ENCODE data around the gene L3MBTL3.
A peak's percentile ranks its signal among the peaks of the same experiment; 100 is the strongest.

Gene L3MBTL3

GRCh38 chr6:130018292-130018743, at the start of gene L3MBTL3:
Gene L3MBTL3, plus strand, starts transcription at chr6:130018581. Its CDS starts 24,119 bp downstream, at chr6:130042700.
- no peaks in the 10 kb centered on the region for H4K20me1 ChIP-seq (ENCODE audit: insufficient read depth)
- H3K9ac ChIP-seq = peak within 1 kb of the TSS; percentile 80
- peak within 1 kb of the TSS; percentile 61 for H3K4me2 ChIP-seq
- H3K36me3 ChIP-seq (ENCODE audit: insufficient read depth) = no peaks in the 10 kb centered on the region; the same call in 1 of the 2 replicates
- no peak within 1 kb of the TSS for H3K4me3 ChIP-seq (IDR thresholded peaks at IDR 0.05; ENCODE audit: insufficient read depth, low read depth, low read length)
- no peaks in the 10 kb centered on the region for H3K79me2 ChIP-seq (ENCODE audit: insufficient read depth, low read depth)
- no peaks in the 10 kb centered on the region for H3K27me3 ChIP-seq (ENCODE audit: insufficient read depth, low read depth)
- H3K4me1 ChIP-seq (ENCODE audit: low read depth, poor library complexity, severe bottlenecking) = peaks cover 7% of the 10 kb centered on the region
- no peak for TF ChIP-seq CTCF (conservative IDR thresholded peaks at IDR 0.05; ENCODE audit: low read depth, low read length)
- peak within 1 kb of the TSS; percentile 58 for H3K27ac ChIP-seq
- peak within 1 kb of the TSS; percentile 89 for H2AFZ ChIP-seq (ENCODE audit: low read depth)

DNA sequence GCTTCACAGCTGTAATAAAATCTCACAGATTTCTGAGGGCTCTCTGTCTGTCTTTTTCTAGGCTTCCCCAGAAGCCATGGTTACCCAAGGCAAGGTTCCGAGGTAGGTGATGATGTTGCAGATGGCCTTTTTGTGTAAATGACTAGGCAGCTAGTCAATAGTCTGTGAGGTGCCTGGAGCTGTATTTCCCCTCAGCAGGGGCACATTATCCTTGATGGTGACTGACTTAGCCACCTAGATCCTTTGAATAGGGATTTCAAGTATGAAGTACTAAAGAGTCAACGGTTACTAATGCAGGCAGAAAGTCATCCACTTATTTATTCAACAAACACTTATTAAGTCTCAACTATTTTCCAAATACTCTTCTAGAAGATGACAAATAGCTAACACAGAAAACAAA, 49.3 kb upstream of the L3MBTL3 start:
- H3K27me3 ChIP-seq (ENCODE audit: insufficient read depth, low read depth) = no peaks in the 10 kb centered on the region
- H3K36me3 ChIP-seq (ENCODE audit: insufficient read depth) = no peaks in the 10 kb centered on the region
- H4K20me1 ChIP-seq (ENCODE audit: insufficient read depth) = no peaks in the 10 kb centered on the region
- no peak overlapping the region for H3K4me3 ChIP-seq (IDR thresholded peaks at IDR 0.05; ENCODE audit: insufficient read depth, low read depth, low read length)
- H3K4me2 ChIP-seq = no peak overlapping the region
- no peak overlapping the region for H2AFZ ChIP-seq (ENCODE audit: low read depth)
- H3K27ac ChIP-seq = no peak overlapping the region
- no peak for TF ChIP-seq CTCF (conservative IDR thresholded peaks at IDR 0.05; ENCODE audit: low read depth, low read length)
- H3K4me1 ChIP-seq (ENCODE audit: low read depth, poor library complexity, severe bottlenecking) = no peaks in the 10 kb centered on the region
- no peak overlapping the region for H3K9ac ChIP-seq
- H3K79me2 ChIP-seq (ENCODE audit: insufficient read depth, low read depth) = no peaks in the 10 kb centered on the region

- Histone ChIP-seq H3K36me3 (ENCODE audit: insufficient read depth) (no peaks in the 10 kb centered on the region), H3K4me1 (ENCODE audit: low read depth, poor library complexity, severe bottlenecking) (no peaks in the 10 kb centered on the region), H3K27ac (no peak overlapping the region), H3K9ac (no peak overlapping the region), H3K4me3 (IDR thresholded peaks at IDR 0.05; ENCODE audit: insufficient read depth, low read depth, low read length) (no peak overlapping the region), H3K79me2 (ENCODE audit: insufficient read depth, low read depth) (no peaks in the 10 kb centered on the region), H3K4me2 (no peak overlapping the region), H2AFZ (ENCODE audit: low read depth) (no peak overlapping the region), H4K20me1 (ENCODE audit: insufficient read depth) (no peaks in the 10 kb centered on the region), H3K27me3 (ENCODE audit: insufficient read depth, low read depth) (no peaks in the 10 kb centered on the region)
- TF ChIP-seq CTCF (conservative IDR thresholded peaks at IDR 0.05; ENCODE audit: low read depth, low read length) = no peak
Observed at GRCh38 chr6:129976110-129976509, 42.3 kb upstream of the L3MBTL3 start.

DNA sequence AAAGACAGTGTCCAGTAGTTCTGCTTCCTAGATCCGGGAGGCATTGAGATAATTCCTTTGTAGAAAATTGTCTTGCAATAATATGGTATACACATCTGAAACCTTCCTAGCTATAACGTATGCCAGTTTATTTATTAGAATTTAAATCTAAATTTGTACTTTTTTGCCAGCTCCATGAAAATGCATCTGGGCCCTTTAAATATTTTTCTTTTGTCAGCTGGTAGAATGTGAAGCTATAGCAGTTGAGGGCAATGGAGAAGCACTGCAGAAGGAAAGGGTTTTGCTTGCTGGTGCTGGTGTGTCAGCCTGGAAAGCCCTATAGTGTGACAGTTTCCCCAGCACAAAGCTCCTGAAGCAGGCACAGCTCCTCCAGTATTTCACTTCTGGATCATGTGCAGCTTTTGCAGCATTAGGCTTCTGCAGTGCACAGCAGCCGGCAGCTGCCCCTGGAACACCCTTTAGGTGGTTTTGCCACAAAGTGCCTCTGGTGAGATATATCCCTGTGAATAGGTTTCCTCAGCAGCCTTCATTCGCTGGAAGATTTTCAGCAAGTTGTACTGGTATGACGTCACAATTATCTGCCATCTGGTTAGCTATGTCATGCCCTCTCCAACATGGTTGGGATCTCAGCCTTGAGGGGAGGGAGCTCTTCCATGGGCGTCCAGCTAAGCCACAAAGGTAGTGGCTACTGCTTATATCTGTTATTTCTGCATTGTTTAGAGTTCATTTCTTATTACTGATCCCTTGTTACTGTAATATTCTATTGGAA, 40.0 kb upstream of the L3MBTL3 start:
- no peak overlapping the region for H3K27ac ChIP-seq
- no peak overlapping the region for H2AFZ ChIP-seq (ENCODE audit: low read depth)
- H3K9ac ChIP-seq = no peak overlapping the region
- H3K4me1 ChIP-seq (ENCODE audit: low read depth, poor library complexity, severe bottlenecking) = no peaks in the 10 kb centered on the region
- no peaks in the 10 kb centered on the region for H3K36me3 ChIP-seq (ENCODE audit: insufficient read depth)
- no peak overlapping the region for H3K4me2 ChIP-seq
- H3K4me3 ChIP-seq (IDR thresholded peaks at IDR 0.05; ENCODE audit: insufficient read depth, low read depth, low read length) = no peak overlapping the region
- H4K20me1 ChIP-seq (ENCODE audit: insufficient read depth) = no peaks in the 10 kb centered on the region
- H3K79me2 ChIP-seq (ENCODE audit: insufficient read depth, low read depth) = no peaks in the 10 kb centered on the region
- no peaks in the 10 kb centered on the region for H3K27me3 ChIP-seq (ENCODE audit: insufficient read depth, low read depth)
- TF ChIP-seq CTCF (conservative IDR thresholded peaks at IDR 0.05; ENCODE audit: low read depth, low read length) = no peak
